Superior temporal gyrus (tissue), 1 donor: ENCODE measurements around the gene SEMA4C.
A peak's percentile ranks its signal among the peaks of the same experiment; 100 is the strongest.
"Not testable (repeated sequence)": the region's sequence is repeated elsewhere in the genome, so short reads cannot be mapped to it uniquely, and the experiment has no call there.

Experiments
- DNase-seq: peaks from one replicate; pipeline ENCODE4 v3.0.0-alpha.2; 2016; ENCODE audit errors: extremely low spot score

Gene SEMA4C

GRCh38 chr2:96866986-96867755, 2.7 kb downstream of the SEMA4C start:
- peak; percentile 47 for DNase-seq

GRCh38 chr2:96866586-96866985, 3.3 kb downstream of the SEMA4C start:
- no peak for DNase-seq

- no peak for DNase-seq
Measured at GRCh38 chr2:96866149-96866548, 3.7 kb downstream of the SEMA4C start.

- no peak for DNase-seq
Measured at GRCh38 chr2:96865654-96866053, 4.2 kb downstream of the SEMA4C start.

GRCh38 chr2:96864343-96865091, 5.4 kb downstream of the SEMA4C start:
- DNase-seq = no peak

GRCh38 chr2:96863575-96864342, 6.1 kb downstream of the SEMA4C start:
- no peak for DNase-seq

- not testable (repeated sequence) for DNase-seq
Measured at GRCh38 chr2:96863056-96863455, 6.8 kb downstream of the SEMA4C start.

GRCh38 chr2:96861074-96861473, 8.8 kb downstream of the SEMA4C start:
- DNase-seq = no peak

GRCh38 chr2:96860065-96861029, 9.5 kb downstream of the SEMA4C start:
- peak; percentile 27 for DNase-seq

GRCh38 chr2:96859681-96860064, 10.2 kb downstream of the SEMA4C start:
- peak; percentile 30 for DNase-seq

GRCh38 chr2:96859099-96859649, 10.7 kb downstream of the SEMA4C start:
- peak; percentile 54 for DNase-seq

GRCh38 chr2:96857667-96858372, 12.1 kb downstream of the SEMA4C start, which contains the start of gene ANKRD39:
Gene ANKRD39 (minus strand): TSS chr2:96858016. CDS start chr2:96857987, 29 bp downstream.
- DNase-seq = peak; percentile 99

GRCh38 chr2:96856776-96857666, 12.9 kb downstream of the SEMA4C start:
- peak; percentile 62 for DNase-seq

- no peak for DNase-seq
Measured at GRCh38 chr2:96853321-96853720, 16.6 kb downstream of the SEMA4C start.

GRCh38 chr2:96852667-96853066, 17.2 kb downstream of the SEMA4C start:
- DNase-seq = no peak

GRCh38 chr2:96848264-96848663, 21.6 kb downstream of the SEMA4C start:
- no peak for DNase-seq

- no peak for DNase-seq
Measured at GRCh38 chr2:96847586-96847985, 22.3 kb downstream of the SEMA4C start.

GRCh38 chr2:96846825-96847224, 23.1 kb downstream of the SEMA4C start:
- DNase-seq = no peak

- DNase-seq = no peak
Measured at GRCh38 chr2:96844405-96844808, 25.5 kb downstream of the SEMA4C start.
